ENCODE results near the gene RRAS. TPM values are rescaled to one million over a fixed set of nuclear protein-coding genes. Genes with fewer than 3 reads are reported as not detected.
A peak's percentile ranks its signal among the peaks of the same experiment; 100 is the strongest.

Gene RRAS
- total RNA-seq, 3 donors from 2014 or later = 43.9 to 89.8 (median 48.6) TPM

GRCh38 chr19:49601482-49602038 lies 38.4 kb downstream of the RRAS start:
- no peak overlapping the region for H3K4me3 ChIP-seq

GRCh38 chr19:49599378-49600295 lies 40.3 kb downstream of the RRAS start:
- intact Hi-C loops (cut with DNase I, micrococcal nuclease) = no loop called here
- DNase-seq (no peak), ATAC-seq (no peak)
- Histone ChIP-seq H3K9me3 (no peaks in the 10 kb centered on the region), H3K36me3 (ENCODE audit: low read depth) (peaks cover 6% of the 10 kb centered on the region), H3K4me3 (no peak overlapping the region), H3K4me1 (ENCODE audit: low read depth) (no peaks in the 10 kb centered on the region)
- TF ChIP-seq CTCF (IDR thresholded peaks at IDR 0.05) = no peak

More at GRCh38 chr19:49601482-49602038, 38.4 kb downstream of the RRAS start:
- ATAC-seq = no peak
- no peak for DNase-seq
- TF ChIP-seq CTCF (IDR thresholded peaks at IDR 0.05) = no peak
- intact Hi-C loops (cut with DNase I, micrococcal nuclease) = no loop called here
- Histone ChIP-seq H3K9me3 (no peaks in the 10 kb centered on the region), H3K4me1 (ENCODE audit: low read depth) (no peaks in the 10 kb centered on the region), H3K36me3 (ENCODE audit: low read depth) (peaks cover 6% of the 10 kb centered on the region)

- Histone ChIP-seq H3K9me3 (no peaks in the 10 kb centered on the region), H3K4me3 (no peak overlapping the region), H3K36me3 (ENCODE audit: low read depth) (peaks cover 6% of the 10 kb centered on the region), H3K4me1 (ENCODE audit: low read depth) (peaks cover 10% of the 10 kb centered on the region)
- no peak for TF ChIP-seq CTCF (IDR thresholded peaks at IDR 0.05)
- ATAC-seq = no peak
- no peak for DNase-seq
- intact Hi-C loops (cut with DNase I, micrococcal nuclease) = no loop called here
Measured at GRCh38 chr19:49597703-49597974, 42.3 kb downstream of the RRAS start.

GRCh38 chr19:49596954-49597702 lies 42.8 kb downstream of the RRAS start:
- no peak overlapping the region for H3K4me3 ChIP-seq
- no peak for TF ChIP-seq CTCF (IDR thresholded peaks at IDR 0.05)
- no peak for DNase-seq
- intact Hi-C loops (cut with DNase I, micrococcal nuclease) = no loop called here
- peaks cover 6% of the 10 kb centered on the region for H3K36me3 ChIP-seq (ENCODE audit: low read depth)
- H3K4me1 ChIP-seq (ENCODE audit: low read depth) = peaks cover 10% of the 10 kb centered on the region
- ATAC-seq = no peak
- H3K9me3 ChIP-seq = no peaks in the 10 kb centered on the region

GRCh38 chr19:49596407-49596806 lies 43.5 kb downstream of the RRAS start:
- intact Hi-C loops (cut with DNase I, micrococcal nuclease) = no loop called here
- no peak for TF ChIP-seq CTCF (IDR thresholded peaks at IDR 0.05)
- DNase-seq = peak in 1 of 3 donors; percentile 35
- no peak for ATAC-seq
- H3K4me3 ChIP-seq = no peak overlapping the region
- peaks cover 10% of the 10 kb centered on the region for H3K4me1 ChIP-seq (ENCODE audit: low read depth)
- peaks cover 6% of the 10 kb centered on the region for H3K36me3 ChIP-seq (ENCODE audit: low read depth)
- H3K9me3 ChIP-seq = no peaks in the 10 kb centered on the region

Data from mucosa of descending colon (tissue), 3 donors.